Mucosa of descending colon (tissue), 3 donors: ENCODE results near the gene ABR. TPM values are rescaled to one million over a fixed set of nuclear protein-coding genes. Genes with fewer than 3 reads are reported as not detected.
A peak's percentile ranks its signal among the peaks of the same experiment; 100 is the strongest.

ENCODE experiments used
- ATAC-seq: fragments of 200-7000 bp; cut with Tn5 transposase; one replicate; pipeline ENCODE4 v1.9.1; 2020; ENCODE audit warnings: mild to moderate bottlenecking, moderate library complexity
- DNase-seq, 3 donors: peaks; one replicate each; pipeline ENCODE4 v3.0.0-alpha.2; 2020
- H3K36me3 ChIP-seq: fragments of 200-600 bp; one replicate; pipeline ENCODE4 v1.8.0; 2021; ENCODE audit warnings: low read depth, mild to moderate bottlenecking
- H3K4me1 ChIP-seq: fragments of 200-600 bp; one replicate; pipeline ENCODE4 v1.8.0; 2021; ENCODE audit warnings: low read depth, mild to moderate bottlenecking
- H3K4me3 ChIP-seq: fragments of 200-600 bp; one replicate; pipeline ENCODE4 v1.8.0; 2021; ENCODE audit warnings: mild to moderate bottlenecking
- H3K9me3 ChIP-seq: fragments of 200-600 bp; one replicate; pipeline ENCODE4 v1.8.0; 2021; ENCODE audit warnings: mild to moderate bottlenecking
- CTCF ChIP-seq: fragments of 200-600 bp; IDR thresholded peaks from one replicate; pipeline ENCODE4 v1.8.0; 2022; ENCODE audit warnings: antibody characterized with exemption, mild to moderate bottlenecking
- intact Hi-C, 2 donors: fragments of 100-400 bp; cut with DNase I in 1 of 2; cut with micrococcal nuclease in 1 of 2; formaldehyde crosslinking; loops; one replicate each; pipeline versions ENCODE4 v1.11.0 to v1.11.1; 2022; cut with DNase I, micrococcal nuclease
- total RNA-seq, 3 donors: library from RNA; stranded (reverse); fragmentation: NEBNext Ultra II Directional in 2 of 3; extraction: Animal tissue kit (Norgen Biotek cat#: 25700) in 2 of 3; gene quantifications; one replicate each; pipeline versions ENCODE4 v1.2.1 to v1.2.4, GENCODE V29; 2021 to 2023
- donor health status: DM: no; HTN: no; CAD: no; lungs with moderate emphysema.
- donor health status: DM: no; HTN: no; CAD: no.
- donor health status: DM: no; HTN: yes; CAD: no.

ABR gene
- total RNA-seq, 3 donors from 2014 or later: 257 to 470 (median 292) TPM

DNA sequence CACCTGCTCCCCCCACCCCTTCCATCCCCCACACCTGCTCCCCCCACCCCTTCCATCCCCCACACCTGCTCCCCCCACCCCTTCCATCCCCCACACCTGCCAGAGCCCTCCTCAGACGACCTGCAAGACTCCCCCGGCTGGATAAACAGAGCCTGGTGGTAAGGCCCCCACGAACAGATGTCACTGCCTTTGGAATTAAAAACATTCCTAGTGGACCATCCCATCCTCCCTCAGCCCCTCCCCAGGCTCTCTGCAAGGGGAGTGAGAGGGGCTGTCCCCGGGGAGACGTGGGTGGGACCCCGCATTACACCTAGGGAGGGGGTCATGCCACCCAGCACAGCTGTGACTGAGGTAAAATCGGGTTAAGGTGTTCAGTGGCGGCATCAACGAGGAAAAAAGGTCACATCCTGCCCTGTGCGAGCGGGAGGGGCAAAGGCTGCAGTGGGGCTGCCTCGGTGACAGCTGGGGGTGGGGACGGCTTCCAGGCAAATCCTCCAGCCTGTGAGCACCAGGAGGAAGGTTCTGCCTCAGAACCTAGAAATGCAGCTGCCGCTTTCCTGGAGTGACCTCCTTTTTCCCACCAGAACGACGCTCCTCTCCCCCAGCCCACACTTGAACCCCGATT lies 144.1 kb downstream of the ABR start:
- Histone ChIP-seq H3K4me3 (no peak overlapping the region), H3K4me1 (no peaks in the 10 kb centered on the region), H3K36me3 (no peaks in the 10 kb centered on the region), H3K9me3 (no peaks in the 10 kb centered on the region)
- intact Hi-C loops: no loop called here
- TF ChIP-seq CTCF: no peak
- ATAC-seq (no peak), DNase-seq (no peak)

DNA sequence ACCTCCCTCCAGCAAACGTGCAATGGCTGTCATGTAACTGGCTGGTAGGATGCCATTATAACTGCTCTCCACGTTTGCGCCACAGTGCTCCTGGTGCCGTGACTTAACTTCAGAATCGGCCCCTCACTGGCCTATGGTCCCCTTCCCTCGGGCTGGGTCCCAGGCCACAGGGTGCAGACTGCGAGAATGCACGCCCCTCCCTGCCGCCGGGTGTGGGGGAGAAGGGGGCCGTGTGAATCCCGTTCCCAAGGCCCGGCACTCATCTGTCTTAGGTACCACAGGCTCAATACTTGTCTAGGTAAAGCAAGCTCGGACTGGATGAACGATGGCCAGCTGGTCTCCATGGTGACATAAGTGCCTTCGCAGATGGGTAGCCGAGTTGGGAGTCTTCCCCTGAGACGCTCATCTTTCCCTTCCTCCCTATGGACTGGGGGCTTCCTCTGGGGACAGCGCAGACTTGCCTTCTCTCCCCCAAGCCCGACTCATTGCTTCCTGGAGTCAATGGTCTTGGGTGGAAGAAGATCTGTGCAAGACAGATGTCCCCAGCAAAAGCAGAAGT lies 145.1 kb downstream of the ABR start:
- ATAC-seq (no peak), DNase-seq (no peak)
- Histone ChIP-seq H3K36me3 (no peaks in the 10 kb centered on the region), H3K4me3 (no peak overlapping the region), H3K9me3 (no peaks in the 10 kb centered on the region), H3K4me1 (no peaks in the 10 kb centered on the region)
- TF ChIP-seq CTCF: no peak
- intact Hi-C loops: no loop called here

- TF ChIP-seq CTCF: no peak
- H3K9me3 ChIP-seq: no peaks in the 10 kb centered on the region
- no peak overlapping the region for H3K4me3 ChIP-seq
- no peaks in the 10 kb centered on the region for H3K4me1 ChIP-seq
- intact Hi-C loops: no loop called here
- no peak for DNase-seq
- no peaks in the 10 kb centered on the region for H3K36me3 ChIP-seq
- ATAC-seq: no peak
Measured at GRCh38 chr17:1033503-1033902, 146.3 kb downstream of the ABR start.

- Histone ChIP-seq H3K4me3 (no peak overlapping the region), H3K4me1 (no peaks in the 10 kb centered on the region), H3K36me3 (no peaks in the 10 kb centered on the region), H3K9me3 (no peaks in the 10 kb centered on the region)
- TF ChIP-seq CTCF: no peak
- ATAC-seq (no peak), DNase-seq (no peak)
- intact Hi-C loops: no loop called here
Measured at GRCh38 chr17:1032391-1032790, 147.4 kb downstream of the ABR start.

DNA sequence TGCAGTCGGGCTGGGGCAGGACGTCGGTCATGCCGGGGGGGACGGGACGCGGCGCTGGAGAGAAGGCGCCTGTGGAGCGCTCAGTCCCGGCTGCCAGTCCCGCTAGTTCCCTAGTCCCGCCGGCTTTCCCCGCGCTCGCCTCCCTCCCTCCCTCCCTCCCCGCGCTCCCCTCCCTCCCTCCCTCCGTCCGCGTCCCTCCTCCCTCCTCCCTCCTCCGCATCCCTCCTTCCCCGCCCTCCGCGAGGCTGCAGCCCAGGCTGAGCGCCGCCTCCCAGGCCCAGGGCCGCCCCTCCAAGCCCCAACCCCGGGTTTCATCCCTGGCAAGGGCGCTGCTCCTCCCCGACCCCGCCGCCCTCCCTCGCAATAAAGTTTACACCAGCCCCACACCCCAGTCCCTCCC lies 148.1 kb downstream of the ABR start:
- Histone ChIP-seq H3K9me3 (no peaks in the 10 kb centered on the region), H3K4me1 (no peaks in the 10 kb centered on the region), H3K4me3 (no peak overlapping the region), H3K36me3 (no peaks in the 10 kb centered on the region)
- peak in 2 of 3 donors; percentile 27 to 50 for DNase-seq
- intact Hi-C loops: no loop called here
- TF ChIP-seq CTCF: no peak
- ATAC-seq: peak; percentile 28
